SIG-M5 treated with dmso at 0.1 percent for 504 hours (cell line): ENCODE data around the gene KRT85.

ENCODE experiments used
- DNase-seq: peaks from one replicate; lab custom pipeline; 2025; ENCODE audit not compliant: unreplicated experiment; lab: John Stamatoyannopoulos, UW

KRT85 gene

DNA sequence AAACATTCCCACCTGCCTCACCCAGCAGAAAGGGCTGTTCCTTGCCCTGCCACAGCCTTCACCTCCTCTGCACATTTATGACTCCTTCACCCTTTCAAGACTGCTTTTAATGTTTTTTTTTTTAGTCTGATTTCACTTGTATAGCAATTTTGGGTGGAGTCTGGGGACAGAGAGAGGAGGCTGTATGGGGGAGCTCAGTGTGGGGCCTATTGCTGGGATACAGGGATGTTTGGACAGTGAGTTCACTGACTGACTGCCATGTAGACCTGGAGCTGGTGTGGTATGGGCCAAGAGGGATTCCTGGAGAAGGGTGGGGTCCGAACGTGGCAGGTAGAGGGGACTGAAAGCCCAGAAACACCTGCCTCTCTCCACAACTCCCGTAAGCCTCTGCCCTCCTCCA, 1.9 kb upstream of the KRT85 start:
- DNase-seq, result no peak

DNA sequence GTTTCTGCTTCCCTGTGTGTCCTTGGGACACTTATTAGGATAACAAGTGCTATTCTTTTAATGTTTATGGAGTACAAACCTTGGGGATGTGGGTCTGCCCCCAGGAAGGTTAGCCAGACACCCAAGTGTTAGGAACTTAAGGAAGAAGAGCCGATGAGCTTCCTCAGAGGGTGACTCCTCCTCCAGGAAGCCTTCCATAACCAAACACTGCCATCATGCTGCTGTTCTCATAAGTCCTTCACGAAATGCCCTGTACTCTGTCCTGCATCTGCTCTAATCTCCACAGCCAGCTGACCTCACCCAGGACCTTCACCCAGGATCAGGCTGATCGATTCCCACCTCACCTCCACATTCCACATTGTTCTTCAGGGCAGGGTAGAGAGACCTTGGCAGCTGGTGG, 1.2 kb upstream of the KRT85 start:
- DNase-seq, result no peak

DNA sequence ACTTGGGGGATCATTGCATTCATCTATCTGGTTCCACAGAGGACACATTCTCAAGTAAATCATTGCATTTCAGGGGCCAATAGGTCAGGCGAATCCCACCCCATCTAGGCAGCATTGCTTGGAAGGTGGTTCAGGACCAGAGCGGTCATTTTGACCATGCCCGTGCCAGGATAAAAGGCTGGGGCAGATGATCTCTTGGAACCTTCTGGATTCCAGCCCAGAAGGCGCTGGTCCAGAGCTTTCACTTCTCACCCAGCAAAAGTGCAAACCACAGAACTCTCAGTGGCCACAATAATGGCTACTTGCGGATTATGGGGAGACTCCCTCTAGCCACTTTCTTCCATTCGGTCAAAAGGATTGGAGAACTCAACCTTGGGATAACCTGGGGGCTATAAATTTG, 595 bp upstream of the KRT85 start:
- no peak for DNase-seq

DNA sequence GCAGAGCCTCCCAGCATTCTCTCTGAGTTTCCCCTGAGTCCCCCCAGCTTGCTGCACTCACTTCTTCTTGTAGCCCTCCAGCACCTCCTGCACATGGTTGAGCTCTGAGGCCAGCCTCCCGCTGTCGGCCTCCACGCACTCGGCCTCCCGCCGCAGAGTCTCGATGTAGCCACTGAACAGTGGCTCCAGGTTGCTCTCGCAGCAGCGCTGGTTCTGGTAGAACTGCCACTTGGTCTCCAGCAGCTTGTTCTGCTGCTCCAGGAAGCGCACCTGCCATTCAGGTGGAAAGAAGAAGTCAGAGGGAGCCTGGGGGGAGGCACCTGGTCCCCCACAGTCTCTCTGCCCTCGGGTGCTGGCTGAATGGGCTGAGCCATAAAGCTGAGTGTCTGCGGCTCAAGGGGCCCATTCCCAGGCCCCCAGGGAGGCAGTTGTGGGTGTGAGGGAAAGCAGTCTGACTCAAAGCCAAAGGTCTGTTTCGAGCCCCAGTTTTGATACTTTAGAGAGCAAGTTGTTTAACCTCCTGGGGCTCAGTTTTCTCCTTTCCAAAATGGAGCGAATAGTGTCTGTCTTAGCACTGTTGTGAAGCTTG, 2.3 kb downstream of the KRT85 start:
- no peak for DNase-seq

DNA sequence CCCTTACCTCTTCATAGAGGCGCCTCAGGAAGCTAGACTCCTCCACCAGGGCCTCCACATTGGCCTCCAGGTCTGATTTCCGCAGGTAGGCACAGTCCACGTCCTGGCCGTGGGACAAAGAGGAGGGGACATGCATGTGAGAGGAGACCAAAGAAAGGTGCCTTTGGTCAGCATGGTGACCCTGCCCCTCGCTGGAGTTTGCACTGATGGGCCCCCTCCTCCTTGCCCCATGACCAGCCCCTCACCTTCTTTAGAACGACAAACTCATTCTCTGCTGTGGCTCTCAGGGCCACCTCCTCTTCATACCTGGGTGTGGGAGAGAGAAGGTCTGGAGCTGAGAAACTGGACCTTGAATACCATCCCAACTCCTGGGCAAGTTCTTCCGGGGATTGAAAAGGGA, 3.2 kb downstream of the KRT85 start:
- no peak for DNase-seq

DNA sequence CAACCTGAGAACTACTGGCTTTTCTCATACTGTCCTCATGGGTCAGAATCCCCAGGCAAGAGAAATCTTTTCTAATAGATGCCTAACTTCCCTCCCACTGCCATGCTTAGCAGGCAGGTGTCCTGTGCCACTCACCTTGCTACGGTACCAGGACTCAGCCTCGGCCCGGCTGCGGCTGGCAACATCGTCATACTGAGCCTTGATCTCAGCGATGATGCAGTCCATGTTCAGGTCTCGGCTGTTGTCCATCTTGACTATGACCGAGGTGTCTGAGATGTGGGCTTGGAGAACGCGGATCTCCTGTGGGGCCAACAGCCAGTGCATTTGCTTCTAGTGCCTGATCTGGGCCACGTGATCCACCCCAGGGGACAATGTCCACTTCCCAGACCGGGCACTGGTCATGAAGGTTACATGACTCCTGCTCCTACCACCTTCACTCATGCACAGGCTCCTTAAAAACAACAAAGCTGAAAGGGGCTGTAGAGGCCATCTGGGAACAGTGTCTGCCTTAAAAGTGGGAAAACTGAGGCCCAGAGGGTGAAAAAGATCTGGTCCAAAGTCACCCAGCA, 4.1 kb downstream of the KRT85 start:
- DNase-seq, result no peak

DNA sequence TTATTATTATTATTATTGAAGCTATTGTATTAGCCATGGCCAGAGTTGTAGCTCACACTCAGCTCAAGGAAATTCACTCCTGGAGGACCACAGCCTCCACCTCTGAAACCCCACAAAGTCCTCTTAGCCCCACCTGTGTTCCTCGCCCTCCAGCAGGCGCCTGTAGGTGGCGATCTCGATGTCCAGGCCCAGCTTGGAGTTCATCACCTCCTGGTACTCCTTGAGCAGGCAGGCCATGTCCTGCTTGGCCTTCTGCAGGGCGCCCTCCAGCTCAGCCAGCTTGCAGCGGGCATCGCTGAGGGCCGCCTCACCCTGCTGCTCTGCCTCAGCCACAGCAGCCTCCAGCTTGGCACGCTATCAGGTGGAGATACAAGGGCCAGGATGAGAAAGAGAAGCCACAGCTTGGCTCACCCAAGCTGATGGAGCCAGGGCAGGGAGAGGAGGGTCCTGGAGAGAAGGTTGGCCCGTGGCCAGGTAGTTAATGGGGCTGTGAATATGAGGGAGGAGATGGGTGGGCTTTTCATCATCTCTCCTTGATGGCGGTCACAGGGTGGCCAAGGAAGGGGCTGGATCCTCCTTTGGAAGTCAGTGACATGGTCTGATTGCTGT, 5.1 kb downstream of the KRT85 start:
- DNase-seq, result no peak

DNA sequence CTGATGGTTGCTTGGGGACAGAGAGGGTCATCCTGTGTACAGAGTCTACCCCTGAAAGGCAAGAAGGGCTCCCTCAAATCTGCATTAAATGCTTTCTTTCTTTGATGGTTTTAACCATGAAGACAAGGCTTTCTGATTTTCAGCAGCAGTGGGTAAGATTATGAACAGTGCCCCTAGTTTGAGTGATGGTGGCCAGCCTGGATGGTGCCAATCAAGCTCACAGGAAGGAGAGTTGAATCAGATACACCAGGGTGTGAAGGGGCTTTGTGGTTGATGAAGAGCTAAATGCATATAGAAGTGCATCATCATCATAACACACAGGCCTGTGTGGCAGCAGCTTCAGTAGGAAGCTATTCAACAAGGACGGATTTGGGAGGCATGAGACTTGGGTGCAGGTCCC, 5.7 kb downstream of the KRT85 start:
- DNase-seq, result no peak

DNA sequence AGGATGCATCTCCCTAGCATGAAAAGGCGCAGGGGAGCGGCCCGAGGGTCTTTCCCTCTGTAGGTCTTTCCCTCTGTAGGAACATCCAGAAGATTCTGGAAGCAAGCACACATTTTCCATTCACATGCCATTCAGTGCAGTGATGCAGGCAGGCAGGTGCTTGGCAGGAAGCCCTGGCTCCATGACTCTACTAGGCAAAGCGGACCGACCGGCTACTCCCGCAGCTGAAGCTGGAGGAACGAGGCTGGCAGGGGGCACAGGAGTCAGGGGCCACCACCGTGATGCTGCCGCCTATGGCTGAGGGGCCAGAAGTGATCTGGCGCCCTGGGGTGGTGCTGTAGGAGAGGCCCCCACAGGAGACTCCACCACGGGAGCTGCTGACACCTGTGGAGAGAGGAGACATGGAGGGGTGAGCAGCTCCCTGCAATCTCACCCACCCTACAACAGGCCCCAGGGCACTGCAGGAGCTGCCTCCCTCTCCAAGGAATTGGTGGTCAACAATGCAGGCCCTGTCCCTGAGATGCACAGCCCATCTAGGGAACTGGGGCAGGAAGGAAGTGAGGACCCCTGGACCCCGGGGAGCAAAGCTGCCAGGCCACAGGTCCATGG, 6.5 kb downstream of the KRT85 start:
- no peak for DNase-seq

DNA sequence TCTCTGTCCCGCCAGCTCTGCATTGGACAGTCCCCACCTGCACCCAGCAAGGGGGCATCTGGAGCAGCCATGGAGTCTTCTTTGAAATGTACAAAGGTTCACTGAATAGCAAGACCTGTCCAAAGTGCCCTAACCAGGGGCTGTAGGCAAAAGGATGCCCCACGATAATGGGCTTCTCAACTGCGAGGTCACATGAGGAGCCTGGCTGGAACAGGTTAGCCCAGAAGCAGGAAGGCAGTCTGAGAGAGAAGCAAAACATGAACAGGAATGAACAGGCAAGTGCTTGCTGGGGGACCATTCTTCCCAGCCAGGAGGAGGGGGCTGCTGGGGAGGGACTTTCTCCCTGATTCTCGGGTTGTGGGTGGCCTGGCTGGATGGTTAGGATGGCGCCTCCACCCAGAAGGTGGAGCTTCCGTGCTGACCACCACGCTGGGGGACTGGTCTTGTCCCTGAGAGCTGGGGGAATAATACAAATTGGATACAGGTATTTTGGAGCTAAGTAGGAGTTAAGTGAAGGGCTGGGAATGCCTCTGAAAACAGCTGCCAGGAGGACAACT, 7.1 kb downstream of the KRT85 start:
- no peak for DNase-seq

DNA sequence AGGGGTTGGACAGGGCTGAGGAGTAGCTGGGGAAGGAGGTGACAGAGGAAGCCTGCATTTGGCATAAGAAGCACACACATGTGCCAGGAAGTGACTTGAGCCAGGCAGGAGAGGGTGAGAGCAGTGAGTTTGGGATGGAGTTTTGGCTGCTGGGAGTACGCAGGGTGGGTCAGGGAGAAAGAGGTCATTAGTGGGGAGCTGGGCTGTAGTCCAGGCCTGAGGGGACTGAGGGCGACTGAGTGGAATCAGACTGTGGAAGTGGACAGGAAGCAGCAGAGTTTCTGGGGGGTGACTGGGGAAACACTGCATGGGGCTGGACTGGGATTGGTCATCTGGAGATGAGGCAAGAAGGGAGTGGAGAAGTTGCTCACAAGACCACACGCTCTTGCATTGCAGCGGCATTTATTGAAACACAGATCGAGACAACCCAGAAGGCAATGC, 7.6 kb downstream of the KRT85 start:
- DNase-seq, result no peak

DNA sequence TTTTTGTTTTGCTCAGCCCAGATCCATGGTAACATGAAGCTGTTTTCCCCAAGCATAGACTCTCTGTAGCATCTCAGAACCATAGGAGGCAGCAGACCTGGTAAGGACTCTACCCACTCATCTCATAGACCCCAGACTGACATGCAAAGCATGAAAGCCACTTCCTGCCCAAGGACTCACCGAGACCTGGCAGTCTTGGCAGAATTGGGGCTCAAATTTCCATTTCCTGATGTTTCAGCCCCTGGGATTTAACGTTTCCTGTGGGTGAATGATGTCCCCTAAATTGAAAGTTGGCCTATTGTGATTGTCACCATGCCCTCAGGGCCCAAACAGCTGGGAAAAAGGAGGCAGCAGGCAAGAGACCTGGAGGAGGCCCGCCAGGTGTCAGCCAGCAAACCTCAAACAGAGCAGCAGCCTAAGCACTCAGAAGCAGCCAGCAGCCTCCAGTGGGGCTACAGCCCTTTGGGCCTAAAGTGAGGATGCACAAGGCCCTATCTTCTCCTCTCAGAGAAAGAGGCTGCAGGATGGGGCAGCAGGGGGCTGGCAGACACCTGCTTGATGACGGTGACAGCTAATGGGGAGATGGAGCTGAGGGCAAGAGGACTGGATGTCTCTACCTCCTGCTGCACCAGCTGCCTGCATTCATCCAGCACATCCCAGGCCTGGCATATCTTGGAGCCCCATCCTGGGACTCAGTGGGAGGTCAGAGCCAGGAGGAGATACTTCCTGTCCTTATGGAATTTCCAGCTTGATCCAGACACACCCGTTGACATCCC, 8.5 kb downstream of the KRT85 start:
- DNase-seq, result no peak

DNA sequence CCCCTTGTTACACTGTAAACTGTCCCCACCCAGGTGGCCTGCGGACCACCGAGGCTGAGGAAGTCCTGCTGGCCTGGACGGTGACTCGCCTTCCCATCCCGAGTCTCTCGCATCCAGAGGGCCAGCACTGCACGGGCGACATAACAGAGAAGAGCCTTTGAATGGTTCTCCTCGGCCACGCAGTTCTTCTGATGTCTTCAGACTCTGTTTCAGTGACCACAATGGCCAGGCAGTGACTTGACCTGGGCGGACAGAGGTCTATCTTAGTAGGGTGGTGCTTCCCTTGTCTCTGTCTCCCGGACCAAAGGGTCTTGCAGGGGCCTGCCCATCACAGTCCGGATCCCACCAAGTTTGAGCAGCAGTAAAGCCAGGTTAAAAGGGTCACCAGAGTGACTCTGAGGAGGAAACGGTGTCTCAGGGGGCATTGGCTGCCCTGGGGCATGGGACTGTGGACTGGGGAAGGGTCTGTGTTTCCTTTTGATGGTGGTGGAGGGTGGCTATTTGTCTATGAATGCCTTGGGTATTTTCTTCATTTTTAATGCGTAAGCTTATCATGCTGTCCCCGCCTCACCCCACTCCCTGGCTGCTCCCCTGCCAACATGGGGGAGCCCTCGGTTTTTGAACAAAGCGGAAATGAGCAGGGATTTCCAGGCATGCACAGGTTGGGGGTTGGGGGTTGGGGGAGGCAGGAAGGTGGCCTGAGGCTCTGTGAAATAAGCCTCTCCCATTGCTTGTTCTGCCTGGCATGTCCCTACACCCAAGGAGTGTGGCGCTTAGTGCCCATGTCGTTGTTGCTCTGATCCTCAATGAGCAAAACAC, 10.3 kb downstream of the KRT85 start:
- DNase-seq, result no peak

DNA sequence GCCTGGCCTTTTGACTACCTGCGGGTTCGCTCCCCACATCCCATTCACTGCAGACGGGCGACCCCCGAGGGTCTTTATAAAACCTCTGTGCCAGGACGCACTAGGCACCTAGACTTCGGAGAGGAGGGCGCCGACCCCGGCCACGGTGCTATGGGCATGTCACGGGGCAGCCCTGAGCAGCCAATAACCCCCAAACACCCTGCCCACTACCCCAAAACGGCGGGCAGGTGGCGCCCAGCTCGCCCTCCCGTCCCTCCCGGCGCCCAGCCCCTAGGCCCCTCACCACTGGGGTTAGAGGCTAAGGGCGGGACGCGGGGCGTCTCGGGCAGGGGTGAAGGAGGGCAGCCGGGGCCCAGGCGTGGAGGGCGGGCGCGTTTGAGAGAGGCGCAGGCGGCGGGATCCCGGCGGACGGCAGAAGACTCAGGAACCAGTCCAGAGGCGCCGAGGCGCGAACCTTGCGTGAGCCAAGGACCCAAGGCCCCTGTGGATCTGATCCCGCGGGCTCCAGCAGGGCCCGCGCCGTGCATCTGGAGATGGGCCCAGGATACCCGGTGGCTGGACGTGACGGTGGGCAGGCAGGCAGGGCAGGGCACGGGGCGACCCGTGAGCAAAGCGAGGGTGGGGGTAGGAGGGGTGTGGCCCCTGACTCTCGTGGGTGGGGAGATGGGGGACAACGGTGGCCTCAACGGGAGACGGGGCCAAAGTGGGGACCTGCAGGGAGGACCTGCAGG, 11.1 kb downstream of the KRT85 start:
- DNase-seq, result no peak

DNA sequence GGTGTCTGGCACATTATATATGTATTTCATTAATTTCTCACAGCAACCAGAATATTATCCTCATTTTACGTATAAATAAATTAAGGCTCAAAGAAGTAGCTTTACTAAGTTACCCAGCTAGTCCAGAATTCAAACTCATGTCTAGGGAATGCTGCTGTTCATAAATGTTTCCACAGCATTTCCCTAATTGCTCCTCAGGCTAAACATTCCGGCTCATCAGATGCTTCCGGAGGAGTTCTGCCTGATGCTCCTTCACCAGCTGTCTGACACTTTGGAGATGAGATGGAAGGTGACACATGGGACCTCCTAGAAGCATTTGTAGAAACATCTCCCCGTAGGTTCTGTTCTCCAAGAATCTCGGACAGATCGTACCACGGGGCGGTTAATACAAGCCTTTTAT, 12.1 kb downstream of the KRT85 start:
- DNase-seq, result no peak

DNA sequence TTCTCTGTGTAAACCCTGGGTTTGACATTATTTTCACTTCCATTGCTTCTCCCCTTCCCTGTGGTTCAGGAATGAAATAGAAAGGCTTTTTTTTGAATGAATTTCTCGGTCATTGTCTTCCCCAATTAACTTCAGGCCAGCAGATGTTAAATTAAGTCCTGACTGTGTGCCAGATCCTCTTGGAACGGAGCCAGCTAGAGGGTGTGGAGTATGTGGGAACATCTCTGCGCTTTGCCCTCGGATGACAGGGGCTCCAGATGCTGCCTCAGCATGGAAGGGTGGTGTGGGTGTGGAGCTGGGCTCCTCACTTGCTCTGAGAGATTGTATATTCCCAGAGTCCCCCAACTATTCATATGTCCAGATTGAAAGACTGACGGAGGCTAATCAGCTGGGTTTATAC, 13.1 kb downstream of the KRT85 start:
- no peak for DNase-seq

DNA sequence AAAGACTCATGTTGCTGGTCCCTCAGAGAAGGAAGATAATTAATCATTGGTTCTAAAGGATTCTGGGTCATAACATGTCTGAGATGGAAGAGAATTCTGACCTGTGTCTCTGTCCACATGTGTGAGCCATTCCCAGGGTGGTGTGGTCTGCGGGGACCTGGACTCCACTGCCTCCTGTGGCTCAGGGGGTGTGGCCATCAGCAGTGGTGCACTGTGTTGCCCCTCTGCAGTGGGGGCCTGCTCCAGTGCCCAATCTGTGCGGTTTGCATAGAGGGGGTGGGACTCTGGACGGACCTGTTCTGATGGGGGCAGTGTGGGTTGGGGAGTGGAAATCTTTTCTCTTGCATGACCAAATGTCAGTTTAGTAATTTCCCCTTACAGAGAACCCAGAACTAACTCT, 13.5 kb downstream of the KRT85 start:
- DNase-seq, result no peak

DNA sequence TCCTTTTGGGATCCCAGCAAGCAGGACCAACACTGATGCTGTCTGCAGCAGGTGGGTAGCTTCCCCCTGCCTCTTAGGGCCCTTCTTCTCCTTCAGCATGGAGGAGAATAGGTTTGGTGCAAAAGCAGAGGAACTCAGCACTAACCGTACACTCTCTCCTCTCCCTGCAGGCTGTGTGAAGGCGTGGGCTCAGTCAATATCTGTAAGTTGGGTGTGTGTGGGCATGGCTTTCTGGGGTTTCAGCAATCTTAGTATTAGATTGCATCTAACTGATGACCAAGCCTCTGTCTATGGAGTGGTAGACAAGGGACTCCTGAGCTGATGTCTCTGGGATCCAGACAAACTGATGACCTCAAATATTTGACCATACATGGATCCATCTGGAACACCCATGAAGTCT, 14.3 kb downstream of the KRT85 start:
- no peak for DNase-seq

DNA sequence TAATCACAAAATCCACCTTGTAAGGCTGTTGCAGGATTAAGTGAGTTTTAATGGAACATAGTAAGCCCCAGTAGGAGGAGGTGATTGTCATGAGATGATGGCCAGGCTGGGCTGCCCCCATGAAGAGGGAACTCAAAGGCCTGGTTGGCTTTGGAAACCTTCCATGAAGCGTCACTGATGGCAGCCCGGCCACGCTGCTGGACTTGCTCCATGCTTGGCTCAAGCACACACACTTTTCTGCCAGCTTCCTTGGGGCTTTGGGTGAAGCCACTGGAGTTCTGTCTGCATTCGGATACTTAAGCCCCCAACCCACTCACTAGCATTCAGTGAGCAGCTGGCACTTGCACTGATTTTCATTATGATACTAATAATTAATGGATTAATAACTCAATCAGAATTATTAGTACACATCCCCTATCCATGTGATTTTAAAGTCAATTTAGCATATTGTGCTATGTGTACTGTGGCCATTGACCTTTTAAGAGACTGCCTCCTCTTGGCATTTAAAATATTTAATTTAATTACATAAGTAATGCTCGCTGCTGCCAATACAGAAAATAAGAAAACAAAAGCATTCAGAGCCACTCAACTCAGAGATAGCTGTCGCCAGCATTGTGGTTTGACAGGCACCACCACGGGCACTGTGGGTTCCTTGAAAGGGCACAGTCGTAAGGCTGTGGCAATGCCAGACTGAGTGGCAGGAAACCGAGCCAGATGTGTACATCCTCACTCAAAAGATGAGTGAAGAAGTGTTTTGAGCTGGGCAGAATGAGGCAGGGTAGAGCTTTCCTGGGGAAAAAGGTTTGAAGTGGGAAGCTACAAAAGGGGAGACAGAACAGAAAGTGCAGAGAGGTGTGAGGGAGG, 15.9 kb downstream of the KRT85 start:
- DNase-seq, result no peak
